RCC 7860 (cell line): ENCODE measurements around the gene SLC39A11.

Source experiments
- DNase-seq: peaks from one replicate; pipeline ENCODE4 v3.0.0-alpha.2; 2015; ENCODE audit warnings: low spot score
- FAIRE-seq: peaks from 2 replicates; lab custom pipeline; 2012; peaks lifted over from hg19 to GRCh38; lab: Jason Lieb, UNC

Gene SLC39A11

GRCh38 chr17:72677714-72678390 is 414.6 kb downstream of the SLC39A11 start:
- no peak for FAIRE-seq
- no peak for DNase-seq

DNA sequence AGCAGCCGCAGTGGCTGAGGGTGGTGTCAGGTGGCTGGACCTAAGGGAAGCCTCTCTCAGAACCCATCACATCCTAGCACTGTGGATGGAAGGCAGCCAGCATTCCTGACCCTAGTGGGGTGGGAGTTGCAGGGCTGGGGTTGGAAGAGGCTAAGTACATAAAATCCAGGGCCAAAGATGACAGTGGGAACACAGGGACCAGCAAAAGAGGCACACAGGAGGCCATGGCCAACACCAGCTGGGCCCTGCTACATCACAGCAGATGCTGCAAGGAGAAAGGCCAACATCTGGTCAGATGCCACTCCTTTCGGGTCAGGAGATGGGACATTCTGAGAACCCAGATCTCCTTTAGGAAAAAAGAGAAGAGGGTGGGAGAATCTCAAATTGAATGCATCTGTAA is 415.4 kb downstream of the SLC39A11 start:
- FAIRE-seq (no peak), DNase-seq (no peak)

GRCh38 chr17:72672729-72673128 is 419.8 kb downstream of the SLC39A11 start:
- no peak for DNase-seq
- no peak for FAIRE-seq

DNA sequence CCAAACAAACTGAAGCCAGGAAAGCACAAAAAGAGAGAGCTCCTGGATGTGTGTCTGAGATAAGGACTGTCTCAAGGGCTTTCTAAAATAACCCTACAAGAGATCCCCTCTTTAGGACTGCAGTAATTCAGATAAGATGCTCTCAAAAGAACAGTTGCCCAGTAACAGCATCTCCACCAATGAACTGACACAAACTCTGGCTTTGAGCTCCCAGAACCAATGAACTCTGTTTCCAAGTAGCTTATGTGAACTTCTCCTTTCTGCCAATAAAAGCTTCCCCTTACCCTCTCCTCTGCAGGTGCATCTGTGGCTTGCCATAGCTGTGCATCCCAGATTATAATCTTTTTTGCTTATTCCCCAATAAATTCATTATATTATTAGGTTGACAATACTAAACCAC is 421.5 kb downstream of the SLC39A11 start:
- FAIRE-seq (no peak), DNase-seq (no peak)

DNA sequence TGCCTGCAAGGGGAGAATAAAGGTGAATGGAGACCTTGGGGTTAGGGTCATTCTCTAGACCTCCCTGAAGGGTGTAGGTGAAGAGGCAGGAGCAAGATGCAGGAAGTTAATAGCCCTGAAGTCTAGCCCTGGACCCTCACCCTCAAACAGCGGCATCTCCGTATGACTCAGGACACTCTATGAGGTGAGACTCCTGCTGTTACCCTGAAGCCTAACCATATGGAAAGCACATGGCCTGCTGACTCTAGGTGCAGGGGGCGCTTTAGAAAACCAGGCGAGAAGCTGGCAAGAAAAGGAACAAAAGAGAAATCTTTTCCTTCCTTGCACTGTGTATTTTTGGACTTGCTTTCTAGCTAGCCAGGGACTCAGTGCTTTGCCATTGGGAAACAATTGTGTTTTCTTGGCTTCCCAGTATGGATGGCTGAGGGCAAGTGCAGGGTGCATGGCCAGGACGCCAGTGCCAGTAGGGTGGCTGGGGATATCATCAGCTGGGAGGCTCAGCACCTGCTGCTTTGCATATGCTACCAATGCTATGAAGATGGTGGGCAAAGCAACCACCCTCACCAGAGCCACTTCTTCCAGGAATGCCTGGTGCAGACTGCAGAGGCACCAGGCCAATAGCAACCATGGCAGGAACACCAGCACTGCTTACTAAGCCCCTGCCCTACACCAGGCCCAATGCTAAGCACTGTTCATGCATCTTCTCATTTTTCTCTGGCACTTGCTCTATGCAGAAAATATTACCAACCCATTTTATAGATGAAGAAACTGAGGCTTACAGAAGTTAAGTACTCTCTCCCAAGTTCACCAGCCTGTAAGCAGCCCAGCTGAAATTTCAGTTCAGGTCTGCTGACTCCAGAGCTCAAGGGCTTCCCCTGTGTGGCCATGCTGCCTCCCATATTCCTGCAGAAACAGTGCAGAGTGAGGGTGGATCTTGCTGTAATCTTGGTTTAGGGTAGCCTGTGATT is 425.1 kb downstream of the SLC39A11 start:
- FAIRE-seq (no peak), DNase-seq (no peak)

GRCh38 chr17:72665852-72666851 is 426.3 kb downstream of the SLC39A11 start:
- DNase-seq (no peak), FAIRE-seq (no peak)

GRCh38 chr17:72662827-72663190 is 429.7 kb downstream of the SLC39A11 start:
- DNase-seq (no peak), FAIRE-seq (no peak)

DNA sequence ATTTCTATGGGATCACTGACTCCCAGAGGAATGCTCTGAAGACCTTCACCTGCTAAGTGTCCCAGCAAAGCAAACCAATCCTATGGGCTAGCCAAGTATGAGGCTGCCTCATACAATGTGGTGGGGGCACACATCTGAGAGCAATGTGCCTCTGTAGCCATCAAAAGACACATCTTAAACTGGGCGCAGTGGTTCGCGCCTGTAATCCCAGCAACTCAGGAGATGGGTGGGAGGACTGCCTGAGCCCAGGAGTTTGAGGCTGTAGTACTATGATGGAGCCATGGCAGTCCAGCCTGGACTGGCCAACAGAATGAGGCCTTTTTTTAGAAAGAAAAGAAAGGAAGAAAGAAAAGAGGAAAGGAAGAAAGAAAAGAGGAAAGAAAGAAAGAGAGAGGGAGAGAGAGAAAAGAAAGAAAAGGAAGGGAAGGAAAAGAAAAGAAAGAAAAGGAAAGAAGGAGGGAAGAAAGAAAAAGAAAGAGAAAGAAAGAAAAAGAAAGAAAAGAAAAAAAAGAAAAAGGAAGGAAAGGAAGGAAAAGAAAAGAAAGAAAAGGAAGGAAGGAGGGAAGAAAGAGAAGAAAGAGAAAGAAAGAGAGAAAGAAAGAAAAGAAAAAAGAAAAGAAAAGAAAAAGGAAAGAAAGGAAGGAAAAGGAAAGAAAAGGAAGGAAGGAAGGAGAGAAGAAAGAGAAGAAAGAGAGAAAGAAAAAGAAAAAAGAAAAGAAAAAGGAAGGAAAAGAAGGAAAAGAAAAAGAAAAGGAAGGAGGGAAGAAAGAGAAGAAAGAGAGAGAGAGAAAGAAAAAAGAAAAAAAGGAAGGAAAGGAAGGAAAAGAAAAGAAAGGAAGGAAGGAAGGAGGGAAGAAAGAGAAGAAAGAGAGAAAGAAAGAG is 430.3 kb downstream of the SLC39A11 start:
- no peak for FAIRE-seq
- no peak for DNase-seq

DNA sequence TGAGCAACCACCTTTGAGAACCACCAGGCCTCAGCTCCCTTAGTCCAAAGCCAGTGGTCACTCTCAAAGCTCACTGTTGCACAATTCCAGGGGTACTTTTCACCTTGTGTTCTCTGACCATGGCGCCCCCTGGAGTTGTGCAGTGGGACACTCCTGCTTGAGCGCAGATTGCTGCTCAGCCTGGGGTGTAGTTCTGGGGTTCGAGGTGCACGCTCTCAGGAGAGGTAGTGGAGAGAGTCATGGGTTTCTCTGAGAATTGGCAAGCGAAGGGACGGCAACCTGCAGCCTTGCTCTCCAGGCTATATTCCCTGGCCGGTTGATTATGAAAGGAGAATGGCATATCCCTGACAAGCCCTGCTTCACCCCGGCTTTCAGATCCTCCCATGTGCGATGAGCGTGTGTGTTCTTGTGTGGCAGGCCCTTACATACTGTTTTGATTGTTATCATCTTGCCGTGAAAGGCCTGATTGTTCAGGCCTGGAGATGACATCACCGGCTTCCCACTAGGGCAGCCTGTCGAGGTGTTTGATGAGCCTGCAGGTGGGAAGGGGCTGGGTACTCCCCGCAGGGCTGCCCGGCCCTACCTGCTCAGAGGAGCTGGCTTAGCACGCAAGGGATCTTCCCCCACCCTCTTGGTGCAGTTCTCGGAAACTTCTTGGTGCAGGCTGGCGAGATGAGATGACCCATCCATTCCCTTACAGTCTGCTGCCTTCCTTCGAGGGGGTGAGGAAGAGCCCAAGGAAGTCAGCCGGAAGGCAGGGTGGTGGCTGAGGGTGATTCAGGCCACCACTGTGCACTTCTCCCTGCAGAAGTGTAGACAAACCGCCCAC is 431.2 kb downstream of the SLC39A11 start:
- FAIRE-seq: no peak

GRCh38 chr17:72660274-72661115 is 432.0 kb downstream of the SLC39A11 start:
- DNase-seq: no peak
- FAIRE-seq: no peak

More for the DNA sequence above, 431.2 kb downstream of the SLC39A11 start:
- DNase-seq: no peak

DNA sequence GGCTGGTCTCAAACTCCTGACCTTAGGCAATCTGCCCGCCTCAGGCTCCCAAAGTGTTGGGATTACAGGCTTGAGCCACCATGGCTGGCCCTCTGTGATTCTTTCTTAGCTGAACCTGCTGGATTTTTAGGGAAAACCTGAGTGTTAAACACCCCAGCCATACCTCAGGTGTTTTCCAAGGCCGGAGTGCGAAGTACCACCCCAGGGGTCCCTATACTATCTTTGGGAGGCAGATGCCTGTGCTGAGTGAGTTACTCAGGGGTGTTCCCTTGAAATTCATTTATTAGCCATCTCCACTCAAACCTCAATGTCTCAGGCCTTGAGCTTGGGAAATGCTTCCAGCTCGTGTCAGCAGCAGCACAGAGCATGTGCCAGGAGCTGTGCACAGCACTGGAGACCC is 432.7 kb downstream of the SLC39A11 start:
- FAIRE-seq (no peak), DNase-seq (no peak)

GRCh38 chr17:72658675-72659074 is 433.8 kb downstream of the SLC39A11 start:
- DNase-seq (no peak), FAIRE-seq (no peak)

DNA sequence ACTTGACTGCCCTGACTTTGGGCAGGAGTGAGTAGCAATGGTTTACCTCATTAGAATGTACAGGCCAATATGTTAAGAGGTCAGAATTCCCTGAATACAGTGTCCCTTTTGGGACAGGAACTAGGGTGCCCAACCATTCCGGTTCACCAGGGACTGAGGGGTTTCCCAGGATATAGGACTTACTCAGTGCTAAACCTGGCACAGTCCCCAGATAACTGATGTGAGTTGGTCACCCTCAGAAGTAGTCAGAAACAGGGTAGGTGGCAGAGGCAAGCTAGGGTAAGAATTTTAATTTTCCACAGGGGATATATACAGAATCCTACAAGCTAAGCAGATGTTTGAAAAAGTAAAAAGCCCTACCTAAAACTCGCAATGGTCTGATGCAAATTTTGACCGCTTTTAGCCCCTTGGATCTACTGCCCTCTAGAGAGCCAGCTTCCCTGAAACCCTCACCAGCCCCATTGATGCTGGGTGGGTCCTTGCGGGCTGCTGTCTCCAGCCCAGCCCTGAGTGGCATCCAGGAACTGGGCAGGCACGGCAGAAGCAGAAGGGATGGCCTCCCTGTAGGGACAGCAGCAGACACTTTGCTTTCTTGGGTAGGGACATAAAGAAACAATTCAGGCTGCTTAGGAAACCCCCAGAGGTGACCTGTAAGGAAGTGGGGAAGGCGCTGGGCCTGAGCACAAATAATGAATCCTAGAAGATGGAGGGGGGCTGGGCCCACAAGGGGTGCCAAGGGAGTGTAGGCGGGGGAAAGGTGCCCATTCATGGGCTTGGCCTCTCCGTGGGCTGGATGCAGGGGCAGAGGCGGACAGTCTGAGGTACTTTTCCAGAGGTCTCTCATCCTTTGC is 434.8 kb downstream of the SLC39A11 start:
- DNase-seq (peak; percentile 36), FAIRE-seq (no peak)

- DNase-seq: no peak
- no peak for FAIRE-seq
Measured at GRCh38 chr17:72656130-72656763, 436.2 kb downstream of the SLC39A11 start.

- no peak for FAIRE-seq
Measured at GRCh38 chr17:72654706-72655105, 437.8 kb downstream of the SLC39A11 start.

GRCh38 chr17:72651988-72652387 is 440.5 kb downstream of the SLC39A11 start:
- DNase-seq (no peak), FAIRE-seq (no peak)

More at GRCh38 chr17:72654706-72655105, 437.8 kb downstream of the SLC39A11 start:
- no peak for DNase-seq

GRCh38 chr17:72648702-72649101 is 443.8 kb downstream of the SLC39A11 start:
- no peak for FAIRE-seq

More at GRCh38 chr17:72648702-72649101, 443.8 kb downstream of the SLC39A11 start:
- no peak for DNase-seq
